PC-3 (cell line): Measurements from ENCODE around the gene ADGRG6. TPM values are rescaled to one million over a fixed set of nuclear protein-coding genes. Genes with fewer than 3 reads are reported as not detected.

Experiments
- ATAC-seq: fragments of 200-7000 bp; cut with Tn5 transposase; 2 replicates; pipeline ENCODE4 v1.9.1; 2020; ENCODE audit warnings: mild to moderate bottlenecking, moderate library complexity
- BruUV-seq: library from RNA; stranded (reverse); fragments of 400-500 nt; replicated peaks from 2 replicates; lab custom pipeline; 2021; lab: Mats Ljungman, UMichigan
- CTCF ChIA-PET: fragments of 300-600 bp; sonication (Branson Sonifier 250); formaldehyde crosslinking; loops from one replicate; lab custom pipeline; 2022; ENCODE audit warnings: antibody characterized with exemption; lab: Charles Lee
- POLR2A ChIA-PET: fragments of 300-600 bp; sonication (Branson Sonifier 250); formaldehyde crosslinking; loops from one replicate; lab custom pipeline; 2022; ENCODE audit warnings: antibody characterized with exemption; ENCODE audit not compliant: unreplicated experiment; lab: Charles Lee
- DNase-seq: peaks from one replicate; pipeline ENCODE4 v3.0.0-alpha.2; 2015
- H2AFZ ChIP-seq: fragments of 300-600 bp; sonication (generic); 2 replicates; pipeline ENCODE4 v1.6.0; 2016; ENCODE audit warnings: antibody characterized with exemption, low read length
- H3F3A ChIP-seq: fragments of 300-600 bp; sonication (generic); one replicate; pipeline ENCODE4 v1.6.0; 2017; ENCODE audit warnings: antibody characterized with exemption, low read length, control low read depth, mild to moderate bottlenecking; ENCODE audit not compliant: unreplicated experiment
- H3K27ac ChIP-seq: fragments of 300-600 bp; sonication (generic); 2 replicates; pipeline ENCODE4 v1.5.1; 2016; ENCODE audit warnings: mild to moderate bottlenecking, low read length
- H3K27me3 ChIP-seq: fragments of 300-600 bp; sonication (generic); 2 replicates; pipeline ENCODE4 v1.6.1; 2016; ENCODE audit warnings: low read length, mixed read lengths
- H3K36me3 ChIP-seq: fragments of 300-600 bp; sonication (generic); 2 replicates; pipeline ENCODE4 v1.6.1; 2016; ENCODE audit warnings: low read depth, mixed run types, low read length, mixed read lengths
- H3K4me1 ChIP-seq: fragments of 300-600 bp; sonication (generic); 2 replicates; pipeline ENCODE4 v1.5.1; 2016; ENCODE audit warnings: low read length; ENCODE audit not compliant: insufficient read depth
- H3K4me2 ChIP-seq: fragments of 300-600 bp; sonication (generic); 2 replicates; pipeline ENCODE4 v1.6.0; 2016; ENCODE audit warnings: low read length
- H3K4me3 ChIP-seq: fragments of 300-600 bp; sonication (generic); 2 replicates; pipeline ENCODE4 v1.5.1; 2016; ENCODE audit warnings: mild to moderate bottlenecking, low read length, mixed read lengths
- H3K79me2 ChIP-seq: fragments of 300-600 bp; sonication (generic); 2 replicates; pipeline ENCODE4 v1.6.1; 2017; ENCODE audit warnings: low read length, mixed read lengths
- H3K9ac ChIP-seq: fragments of 300-600 bp; sonication (generic); 2 replicates; pipeline ENCODE4 v1.6.0; 2016; ENCODE audit warnings: mild to moderate bottlenecking, low read length
- H3K9me2 ChIP-seq: fragments of 300-600 bp; sonication (generic); replicated peaks from 2 replicates; pipeline ENCODE4 v1.6.1; 2016; ENCODE audit warnings: mixed run types, low read length, mixed read lengths
- H3K9me3 ChIP-seq: fragments of 300-600 bp; sonication (generic); 2 replicates; pipeline ENCODE4 v1.6.1; 2016; ENCODE audit warnings: low read length, mixed read lengths
- H4K20me1 ChIP-seq: fragments of 300-600 bp; sonication (generic); 2 replicates; pipeline ENCODE4 v1.6.1; 2016; ENCODE audit warnings: low read length, mixed read lengths
- CTCF ChIP-seq: fragments of 300-600 bp; sonication (generic); conservative IDR thresholded peaks from 2 replicates; pipeline ENCODE4 v1.5.1; 2017; ENCODE audit warnings: antibody characterized with exemption, low read depth, mild to moderate bottlenecking, low read length
- EZH2 ChIP-seq: fragments of 300-600 bp; sonication (generic); IDR thresholded peaks from one replicate; pipeline ENCODE4 v1.6.1; 2017; ENCODE audit warnings: antibody characterized with exemption, mild to moderate bottlenecking, low read length; ENCODE audit not compliant: unreplicated experiment
- EZH2phosphoT487 ChIP-seq: fragments of 300-600 bp; sonication (generic); IDR thresholded peaks from 2 replicates; pipeline ENCODE4 v1.6.1; 2018; ENCODE audit warnings: mild to moderate bottlenecking, antibody characterized with exemption, low read length, borderline replicate concordance
- intact Hi-C: fragments of 100-400 bp; cut with micrococcal nuclease; formaldehyde crosslinking; loops from 2 replicates; pipeline ENCODE4 v1.9.0; 2023
- total RNA-seq: library from RNA; depleted of rRNA; stranded (reverse); fragments of >200 nt; gene quantifications from 2 replicates; pipeline ENCODE4 v1.2.3, GENCODE V29; 2014

ADGRG6 gene
- total RNA-seq, 1 experiment from 2014 or later = 73.2 TPM

GRCh38 chr6:142381845-142382378, 80.1 kb downstream of the ADGRG6 start:
- no TSS peak for BruUV-seq
- peaks cover 93% of the 10 kb centered on the region for H3K79me2 ChIP-seq
- intact Hi-C loops = no loop called here
- no peaks in the 10 kb centered on the region for H4K20me1 ChIP-seq
- TF ChIP-seq CTCF = no peak
- no peak for TF ChIP-seq EZH2
- TF ChIP-seq EZH2phosphoT487 = no peak
- H3K27me3 ChIP-seq = no peaks in the 10 kb centered on the region
- peak overlapping the region; percentile 27; the same call in 1 of the 2 replicates for H3K27ac ChIP-seq
- H3F3A ChIP-seq = peaks cover 9% of the 10 kb centered on the region
- peaks cover 13% of the 10 kb centered on the region for H3K36me3 ChIP-seq
- no peak overlapping the region for H3K4me2 ChIP-seq
- ATAC-seq = no peak
- no peaks in the 10 kb centered on the region for H3K9me3 ChIP-seq
- no peak overlapping the region for H2AFZ ChIP-seq
- POLR2A ChIA-PET = no interaction called here
- H3K9me2 ChIP-seq = no peaks in the 10 kb centered on the region
- H3K4me3 ChIP-seq = no peak overlapping the region
- H3K4me1 ChIP-seq = peaks cover 72% of the 10 kb centered on the region
- no peak overlapping the region for H3K9ac ChIP-seq
- CTCF ChIA-PET = no interaction called here
- DNase-seq = no peak

GRCh38 chr6:142384519-142385254, 82.9 kb downstream of the ADGRG6 start:
- Histone ChIP-seq H3K4me2 (peak overlapping the region; percentile 65), H4K20me1 (no peaks in the 10 kb centered on the region), H3K27me3 (no peaks in the 10 kb centered on the region), H3K4me3 (no peak overlapping the region), H3K27ac (peak overlapping the region; percentile 92), H2AFZ (no peak overlapping the region), H3K36me3 (peaks cover 18% of the 10 kb centered on the region), H3K9me3 (no peaks in the 10 kb centered on the region), H3K79me2 (peaks cover 79% of the 10 kb centered on the region), H3K4me1 (peaks cover 55% of the 10 kb centered on the region), H3K9ac (peak overlapping the region; percentile 68), H3K9me2 (no peaks in the 10 kb centered on the region), H3F3A (peaks cover 8% of the 10 kb centered on the region)
- TSS peak; percentile 7 for BruUV-seq
- CTCF ChIA-PET = no interaction called here
- DNase-seq (peak; percentile 35), ATAC-seq (peak; percentile 31; the same call in 1 of the 2 replicates)
- POLR2A ChIA-PET = no interaction called here
- intact Hi-C loops = loop anchor here (5.0 kb wide), 1 partner anchor 177 kb away; no protein-coding TSS in a partner anchor
- TF ChIP-seq EZH2phosphoT487 (no peak), CTCF (no peak)

- no TSS peak for BruUV-seq
- Histone ChIP-seq H2AFZ (no peak overlapping the region), H4K20me1 (no peaks in the 10 kb centered on the region), H3K36me3 (peaks cover 18% of the 10 kb centered on the region), H3K9ac (peak overlapping the region; percentile 68), H3F3A (peaks cover 8% of the 10 kb centered on the region), H3K79me2 (peaks cover 73% of the 10 kb centered on the region), H3K4me1 (peaks cover 55% of the 10 kb centered on the region), H3K9me2 (no peaks in the 10 kb centered on the region), H3K4me3 (no peak overlapping the region), H3K4me2 (peak overlapping the region; percentile 65), H3K27ac (peak overlapping the region; percentile 92), H3K9me3 (no peaks in the 10 kb centered on the region), H3K27me3 (no peaks in the 10 kb centered on the region)
- ATAC-seq (peak; percentile 68), DNase-seq (peak; percentile 77)
- CTCF ChIA-PET = no interaction called here
- intact Hi-C loops = loop anchor here (5.0 kb wide), 1 partner anchor 178 kb away; no protein-coding TSS in a partner anchor
- POLR2A ChIA-PET = no interaction called here
- TF ChIP-seq CTCF = no peak
- no peak for TF ChIP-seq EZH2
- TF ChIP-seq EZH2phosphoT487 = no peak
Observed at GRCh38 chr6:142385352-142385751, 83.5 kb downstream of the ADGRG6 start.
